ENCODE data around the gene ARID3A. TPM values are rescaled to one million over a fixed set of nuclear protein-coding genes. Genes with fewer than 3 reads are reported as not detected.

ARID3A gene
- total and polyA plus RNA-seq, 7 experiments from 2014 or later: 0.57 to 33.1 (median 8.6) TPM

GRCh38 chr19:947090-947706, 21.4 kb downstream of the ARID3A start:
- CTCF ChIA-PET: interaction anchor here (0.6 kb wide), 1 partner anchor 59 kb away, joined by 4 read pairs; no protein-coding TSS in a partner anchor
- H3K27ac ChIP-seq (ENCODE audit: low read depth, low read length): no peak overlapping the region
- no peaks in the 10 kb centered on the region for H3K36me3 ChIP-seq (ENCODE audit: control insufficient read depth in 2 of 3, insufficient read depth in 3 of 3, low read length in 3 of 3)
- Mint-ChIP-seq H3K36me3 (peaks cover 0 to 9% (median 0%) of the 10 kb centered on the region in 5 donors), H3K4me1 (peaks cover 0 to 9% (median 0%) of the 10 kb centered on the region in 7 donors), H3K9me3 (no peaks in the 10 kb centered on the region), H3K27ac (no peak overlapping the region), H3K4me3 (no peak overlapping the region), H3K27me3 (no peaks in the 10 kb centered on the region)
- H3K4me1 ChIP-seq (ENCODE audit: control insufficient read depth in 2 of 2, insufficient read depth in 2 of 2, low read length in 2 of 2): no peaks in the 10 kb centered on the region
- H3K4me3 ChIP-seq (ENCODE audit: low read length): no peak overlapping the region
- H3K27me3 ChIP-seq (ENCODE audit: control insufficient read depth in 2 of 2, insufficient read depth in 2 of 2, low read length in 2 of 2): no peaks in the 10 kb centered on the region
- ATAC-seq (no peak), DNase-seq (no peak)
- H3K9me3 ChIP-seq (ENCODE audit: control insufficient read depth in 2 of 3, low read length in 3 of 3): no peaks in the 10 kb centered on the region
- POLR2A ChIA-PET: interaction anchor here (1.1 kb wide), 1 partner anchor 9 kb away, joined by 5 read pairs; no protein-coding TSS in a partner anchor
- intact Hi-C loops (cut with micrococcal nuclease): no loop called here

- POLR2A ChIA-PET: no interaction called here
Measured at GRCh38 chr19:947707-948539, 22.1 kb downstream of the ARID3A start.

DNA sequence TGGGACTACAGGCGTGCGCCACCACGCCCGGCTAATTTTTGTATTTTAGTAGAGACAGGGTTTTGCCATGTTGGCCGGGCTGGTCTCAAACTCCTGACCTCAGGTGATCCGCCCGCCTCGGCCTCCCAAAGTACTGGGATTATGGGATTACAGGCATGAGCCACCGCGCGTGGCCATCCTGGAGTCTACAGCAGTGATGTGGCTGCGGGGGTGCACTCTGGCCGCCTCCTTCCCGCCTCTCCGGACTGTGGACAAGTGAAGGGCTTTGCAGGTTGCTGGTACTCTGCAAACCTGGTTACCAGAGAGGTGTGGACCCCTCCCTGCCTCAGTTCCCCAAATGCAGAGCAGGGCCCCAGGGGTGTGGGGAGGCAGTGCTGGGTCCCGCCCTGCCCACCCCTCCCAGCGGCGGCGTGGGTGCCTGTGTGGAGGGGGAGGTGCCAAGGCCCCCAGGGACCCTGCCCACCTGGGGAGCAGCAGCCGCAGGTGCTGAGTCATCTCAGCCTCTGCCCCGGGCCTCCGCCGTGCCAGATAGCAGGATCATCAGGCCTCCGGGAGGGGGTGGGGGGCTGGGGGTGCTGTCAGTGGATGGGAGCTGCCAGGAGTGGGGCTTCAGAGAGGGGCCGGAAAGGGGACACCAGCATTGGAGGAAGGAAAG, 23.1 kb downstream of the ARID3A start:
- H3K36me3 ChIP-seq (ENCODE audit: control insufficient read depth in 2 of 3, insufficient read depth in 3 of 3, low read length in 3 of 3): no peaks in the 10 kb centered on the region
- ATAC-seq (no peak), DNase-seq (no peak)
- no peaks in the 10 kb centered on the region for H3K27me3 Mint-ChIP-seq
- intact Hi-C loops (cut with micrococcal nuclease): no loop called here
- no peaks in the 10 kb centered on the region for H3K36me3 Mint-ChIP-seq
- peaks cover 6 to 11% of the 10 kb centered on the region in 2 donors for H3K4me1 ChIP-seq (ENCODE audit: control insufficient read depth in 2 of 2, insufficient read depth in 2 of 2, low read length in 2 of 2)
- H3K27ac ChIP-seq (ENCODE audit: low read depth, low read length): no peak overlapping the region
- H3K27ac Mint-ChIP-seq: no peak overlapping the region
- H3K27me3 ChIP-seq (ENCODE audit: control insufficient read depth in 2 of 2, insufficient read depth in 2 of 2, low read length in 2 of 2): no peaks in the 10 kb centered on the region
- no peak overlapping the region for H3K4me3 ChIP-seq (ENCODE audit: low read length)
- peaks cover 0 to 15% (median 0%) of the 10 kb centered on the region in 7 donors for H3K4me1 Mint-ChIP-seq
- H3K9me3 ChIP-seq (ENCODE audit: control insufficient read depth in 2 of 3, low read length in 3 of 3): no peaks in the 10 kb centered on the region
- H3K4me3 Mint-ChIP-seq: no peak overlapping the region
- CTCF ChIA-PET: no interaction called here
- H3K9me3 Mint-ChIP-seq: no peaks in the 10 kb centered on the region
- POLR2A ChIA-PET: no interaction called here

More at GRCh38 chr19:947707-948539, 22.1 kb downstream of the ARID3A start:
- intact Hi-C loops (cut with micrococcal nuclease): no loop called here
- DNase-seq: no peak
- Histone ChIP-seq H3K4me3 (ENCODE audit: low read length) (no peak overlapping the region), H3K27ac (ENCODE audit: low read depth, low read length) (no peak overlapping the region), H3K4me1 (ENCODE audit: control insufficient read depth in 2 of 2, insufficient read depth in 2 of 2, low read length in 2 of 2) (peaks cover 0 to 4% of the 10 kb centered on the region in 2 donors), H3K36me3 (ENCODE audit: control insufficient read depth in 2 of 3, insufficient read depth in 3 of 3, low read length in 3 of 3) (no peaks in the 10 kb centered on the region), H3K9me3 (ENCODE audit: control insufficient read depth in 2 of 3, low read length in 3 of 3) (no peaks in the 10 kb centered on the region), H3K27me3 (ENCODE audit: control insufficient read depth in 2 of 2, insufficient read depth in 2 of 2, low read length in 2 of 2) (no peaks in the 10 kb centered on the region)
- no peak overlapping the region for H3K4me3 Mint-ChIP-seq
- no peaks in the 10 kb centered on the region for H3K9me3 Mint-ChIP-seq
- no peaks in the 10 kb centered on the region for H3K27me3 Mint-ChIP-seq
- CTCF ChIA-PET: no interaction called here
- peaks cover 0 to 9% (median 0%) of the 10 kb centered on the region in 7 donors for H3K4me1 Mint-ChIP-seq
- H3K36me3 Mint-ChIP-seq: peaks cover 0 to 5% (median 0%) of the 10 kb centered on the region in 5 donors
- H3K27ac Mint-ChIP-seq: no peak overlapping the region
- peak; percentile 86 for ATAC-seq

- ChIA-PET POLR2A (no interaction called here), CTCF (no interaction called here)
- intact Hi-C loops (cut with micrococcal nuclease): no loop called here
- no peaks in the 10 kb centered on the region for H3K36me3 Mint-ChIP-seq
- H3K36me3 ChIP-seq (ENCODE audit: control insufficient read depth in 2 of 3, insufficient read depth in 3 of 3, low read length in 3 of 3): no peaks in the 10 kb centered on the region
- H3K27ac ChIP-seq (ENCODE audit: low read depth, low read length): no peak overlapping the region
- peaks cover 0 to 11% (median 0%) of the 10 kb centered on the region in 7 donors for H3K4me1 Mint-ChIP-seq
- H3K27ac Mint-ChIP-seq: peak overlapping the region in 1 of 9 donors; percentile 52
- H3K27me3 Mint-ChIP-seq: no peaks in the 10 kb centered on the region
- peaks cover 6 to 11% of the 10 kb centered on the region in 2 donors for H3K4me1 ChIP-seq (ENCODE audit: control insufficient read depth in 2 of 2, insufficient read depth in 2 of 2, low read length in 2 of 2)
- H3K4me3 Mint-ChIP-seq: no peak overlapping the region
- ATAC-seq (no peak), DNase-seq (no peak)
- H3K4me3 ChIP-seq (ENCODE audit: low read length): no peak overlapping the region
- H3K9me3 Mint-ChIP-seq: no peaks in the 10 kb centered on the region
- H3K27me3 ChIP-seq (ENCODE audit: control insufficient read depth in 2 of 2, insufficient read depth in 2 of 2, low read length in 2 of 2): no peaks in the 10 kb centered on the region
- no peaks in the 10 kb centered on the region for H3K9me3 ChIP-seq (ENCODE audit: control insufficient read depth in 2 of 3, low read length in 3 of 3)
Measured at GRCh38 chr19:950352-951066, 24.7 kb downstream of the ARID3A start.

DNA sequence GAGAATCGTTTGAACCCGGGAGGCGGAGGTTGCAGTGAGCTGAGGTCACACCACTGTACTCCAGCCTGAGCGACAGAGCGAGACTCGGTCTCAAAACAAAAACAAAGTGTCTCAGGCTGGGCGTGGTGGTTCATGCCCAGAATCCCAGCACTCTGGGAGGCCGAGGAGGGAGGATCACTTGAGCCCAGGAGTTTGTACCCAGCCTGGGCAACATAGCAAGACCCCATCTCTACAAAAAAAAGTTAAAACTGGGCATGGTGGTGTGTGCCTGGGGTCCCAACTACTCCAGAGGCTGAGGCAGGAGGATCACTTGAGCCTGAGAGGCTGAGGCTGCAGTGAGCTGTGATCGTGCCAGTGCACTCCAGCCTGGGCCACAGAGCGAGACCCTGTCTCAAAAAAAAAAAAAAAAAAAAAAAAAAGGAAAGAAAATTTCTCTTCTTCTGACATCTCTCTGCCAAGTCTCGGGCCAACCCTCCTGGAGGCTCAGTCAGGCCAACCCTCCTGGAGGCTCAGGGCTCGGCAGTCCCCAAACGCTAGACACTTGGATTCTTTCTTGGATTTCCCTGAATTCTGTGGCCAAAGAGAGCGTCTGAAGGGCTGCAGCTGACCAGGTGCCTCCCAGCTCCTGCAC, 26.3 kb downstream of the ARID3A start:
- Mint-ChIP-seq H3K27me3 (no peaks in the 10 kb centered on the region), H3K27ac (peak overlapping the region in 3 of 9 donors; percentile 8 to 42 (median 42)), H3K4me1 (peaks cover 0 to 11% (median 0%) of the 10 kb centered on the region in 7 donors), H3K9me3 (no peaks in the 10 kb centered on the region), H3K36me3 (no peaks in the 10 kb centered on the region), H3K4me3 (peak overlapping the region in 5 of 10 donors; percentile 6 to 70 (median 59))
- POLR2A ChIA-PET: interaction anchor here (0.9 kb wide), 1 partner anchor 317 kb away, joined by 4 read pairs; the partner anchor contains the start of gene CIRBP
- Histone ChIP-seq H3K27me3 (ENCODE audit: control insufficient read depth in 2 of 2, insufficient read depth in 2 of 2, low read length in 2 of 2) (no peaks in the 10 kb centered on the region), H3K36me3 (ENCODE audit: control insufficient read depth in 2 of 3, insufficient read depth in 3 of 3, low read length in 3 of 3) (no peaks in the 10 kb centered on the region), H3K27ac (ENCODE audit: low read depth, low read length) (no peak overlapping the region), H3K4me3 (ENCODE audit: low read length) (no peak overlapping the region), H3K9me3 (ENCODE audit: control insufficient read depth in 2 of 3, low read length in 3 of 3) (no peaks in the 10 kb centered on the region), H3K4me1 (ENCODE audit: control insufficient read depth in 2 of 2, insufficient read depth in 2 of 2, low read length in 2 of 2) (peaks cover 6 to 11% of the 10 kb centered on the region in 2 donors)
- intact Hi-C loops (cut with micrococcal nuclease): no loop called here
- CTCF ChIA-PET: no interaction called here
- DNase-seq (no peak), ATAC-seq (no peak)
